Ureter (tissue), 1 donor: ENCODE data around the gene ZNF618. TPM values are rescaled to one million over a fixed set of nuclear protein-coding genes. Genes with fewer than 3 reads are reported as not detected.

Source experiments
- DNase-seq: peaks from one replicate; pipeline ENCODE4 v3.0.0-alpha.2; 2020; ENCODE audit warnings: low spot score
- total RNA-seq: library from RNA; stranded (reverse); gene quantifications from one replicate; pipeline ENCODE4 v1.2.4, GENCODE V29; 2023
- donor health status: DM: yes; HTN: yes; CAD: no.

ZNF618 gene
- total RNA-seq, result 16.1 TPM

GRCh38 chr9:113876151-113876992, at the start of gene ZNF618:
TSS of gene ZNF618 (plus strand) at chr9:113876309. CDS start at chr9:113876381, 72 bp downstream.
- DNase-seq, result no peak

GRCh38 chr9:113828221-113828620, 47.9 kb upstream of the ZNF618 start:
- DNase-seq, result no peak

GRCh38 chr9:113837334-113837733, 38.8 kb upstream of the ZNF618 start:
- no peak for DNase-seq

- DNase-seq, result no peak
Measured at GRCh38 chr9:113842086-113842485, 34.0 kb upstream of the ZNF618 start.

- DNase-seq, result no peak
Measured at GRCh38 chr9:113844466-113844865, 31.6 kb upstream of the ZNF618 start.

GRCh38 chr9:113851359-113851758, 24.8 kb upstream of the ZNF618 start:
- no peak for DNase-seq

GRCh38 chr9:113851873-113852272, 24.2 kb upstream of the ZNF618 start:
- DNase-seq, result no peak

- no peak for DNase-seq
Measured at GRCh38 chr9:113853333-113853732, 22.8 kb upstream of the ZNF618 start.

- DNase-seq, result no peak
Measured at GRCh38 chr9:113854310-113854709, 21.8 kb upstream of the ZNF618 start.

GRCh38 chr9:113857875-113858274, 18.2 kb upstream of the ZNF618 start:
- DNase-seq, result no peak

GRCh38 chr9:113858282-113858681, 17.8 kb upstream of the ZNF618 start:
- no peak for DNase-seq

- no peak for DNase-seq
Measured at GRCh38 chr9:113863345-113863744, 12.8 kb upstream of the ZNF618 start.

GRCh38 chr9:113868501-113868900, 7.6 kb upstream of the ZNF618 start:
- DNase-seq, result no peak

- no peak for DNase-seq
Measured at GRCh38 chr9:113872485-113873143, 3.5 kb upstream of the ZNF618 start.

GRCh38 chr9:113873446-113873845, 2.7 kb upstream of the ZNF618 start:
- no peak for DNase-seq

- no peak for DNase-seq
Measured at GRCh38 chr9:113873926-113874325, 2.2 kb upstream of the ZNF618 start.

GRCh38 chr9:113875459-113876150, 504 bp upstream of the ZNF618 start:
- DNase-seq, result no peak

- DNase-seq, result no peak
Measured at GRCh38 chr9:113876993-113877368, 872 bp downstream of the ZNF618 start.

GRCh38 chr9:113879318-113879717, 3.2 kb downstream of the ZNF618 start:
- DNase-seq, result no peak

- DNase-seq, result no peak
Measured at GRCh38 chr9:113879911-113880310, 3.8 kb downstream of the ZNF618 start.

- no peak for DNase-seq
Measured at GRCh38 chr9:113882181-113882580, 6.1 kb downstream of the ZNF618 start.

GRCh38 chr9:113882636-113883164, 6.6 kb downstream of the ZNF618 start:
- no peak for DNase-seq
